HepG2 (cell line): Measurements from ENCODE around the gene DNAAF8. TPM values are rescaled to one million over a fixed set of nuclear protein-coding genes. Genes with fewer than 3 reads are reported as not detected.

Experiments
- ATAC-seq: fragments of 200-7000 bp; cut with Tn5 transposase; 3 replicates; pipeline ENCODE4 v1.9.1; 2020; ENCODE audit warnings: mild to moderate bottlenecking, moderate library complexity
- Bru-seq: library from RNA; stranded (reverse); fragments of 400-500 nt; gene quantifications from one replicate; lab custom pipeline; 2021; lab: Mats Ljungman, UMichigan
- BruChase-seq, 2 experiments: library from RNA; stranded (reverse); fragments of 400-500 nt; gene quantifications; one replicate each; lab custom pipeline; 2021; lab: Mats Ljungman, UMichigan
- BruUV-seq: library from RNA; stranded (reverse); fragments of 400-500 nt; replicated peaks from 2 replicates; lab custom pipeline; 2021; lab: Mats Ljungman, UMichigan
- CTCF ChIA-PET: fragments of 300-600 bp; formaldehyde crosslinking; extraction: SDS; loops from one replicate; lab custom pipeline; 2021; ENCODE audit warnings: low total read pairs, inconsistent platforms, low intra/inter-chr PET ratio; lab: Yijun Ruan, JAX
- POLR2A ChIA-PET: fragments of 350-600 bp; sonication (Branson Sonifier 250); formaldehyde crosslinking; loops from one replicate; lab custom pipeline; 2020; ENCODE audit warnings: antibody characterized with exemption, inconsistent platforms; lab: Yijun Ruan, JAX
- DNase-seq: peaks from one replicate; pipeline ENCODE4 v3.0.0-alpha.2; 2015; ENCODE audit warnings: low spot score
- FAIRE-seq: peaks from 3 replicates; lab custom pipeline; 2011; peaks lifted over from hg19 to GRCh38; lab: Jason Lieb, UNC
- H2AFZ ChIP-seq: one replicate; pipeline ENCODE4 v1.6.1; 2011; ENCODE audit warnings: low read length, inconsistent platforms
- H3K27ac ChIP-seq: fragments of 300-600 bp; 3 replicates; pipeline ENCODE4 v1.8.0; 2011; ENCODE audit warnings: mixed run types, mild to moderate bottlenecking, mixed read lengths, low read length, inconsistent platforms; ENCODE audit not compliant: insufficient read depth; ENCODE audit errors: extremely low read length
- H3K27me3 ChIP-seq, 2 experiments: fragments of 200-600 bp in 1 of 2; 2 replicates in 1 of 2; 3 replicates in 1 of 2; pipeline versions ENCODE4 v1.6.0 to v1.8.0; 2011; ENCODE audit warnings: low read length in 2 of 2, mild to moderate bottlenecking in 2 of 2, moderate library complexity in 2 of 2, inconsistent platforms in 1 of 2; ENCODE audit not compliant: insufficient read depth in 2 of 2, control insufficient read depth in 1 of 2
- H3K36me3 ChIP-seq, 2 experiments: fragments of 200-600 bp in 1 of 2; replicated peaks in 1 of 2; 2 replicates in 1 of 2; 3 replicates in 1 of 2; pipeline versions ENCODE4 v1.5.1 to v1.8.0; 2011; ENCODE audit warnings: low read length in 2 of 2, inconsistent platforms in 1 of 2; ENCODE audit not compliant: insufficient read depth in 2 of 2, control insufficient read depth in 1 of 2
- H3K4me1 ChIP-seq: 2 replicates; pipeline ENCODE4 v1.5.1; 2012; ENCODE audit warnings: low read length, inconsistent platforms; ENCODE audit not compliant: insufficient read depth
- H3K4me2 ChIP-seq: 2 replicates; pipeline ENCODE4 v1.6.0; 2011; ENCODE audit warnings: low read depth, low read length, inconsistent platforms
- H3K4me3 ChIP-seq, 3 experiments: fragments of 200-600 bp in 1 of 3; sonication (generic), shearing (Covaris generic) in 1 of 3; replicated peaks in 1 of 3; 2 replicates each; pipeline ENCODE4 v1.5.1; 2011 to 2016; ENCODE audit warnings: low read length in 3 of 3, inconsistent platforms in 2 of 3, low read depth in 2 of 3, mild to moderate bottlenecking in 2 of 3, control low read depth in 1 of 3, mixed read lengths in 1 of 3; ENCODE audit not compliant: insufficient read depth in 1 of 3
- H3K79me2 ChIP-seq: one replicate; pipeline ENCODE4 v1.6.1; 2011; ENCODE audit warnings: low read length, inconsistent platforms; ENCODE audit not compliant: insufficient read depth
- H3K9ac ChIP-seq: 2 replicates; pipeline ENCODE4 v1.6.0; 2011; ENCODE audit warnings: mild to moderate bottlenecking, low read depth, low read length, inconsistent platforms; ENCODE audit not compliant: insufficient read depth
- H3K9me3 ChIP-seq: 2 replicates; pipeline ENCODE4 v1.5.1; 2012; ENCODE audit warnings: mild to moderate bottlenecking, low read length
- H4K20me1 ChIP-seq: 2 replicates; pipeline ENCODE4 v1.6.0; 2011; ENCODE audit warnings: inconsistent platforms, mild to moderate bottlenecking, low read length, moderate library complexity; ENCODE audit not compliant: insufficient read depth
- ARHGAP35 ChIP-seq: sonication (generic); formaldehyde crosslinking; IDR thresholded peaks from 2 replicates; pipeline ENCODE4 v1.9.0; 2022; ENCODE audit warnings: mild to moderate bottlenecking, inconsistent platforms, moderate library complexity, missing genetic modification reagents, borderline replicate concordance
- ELF1 ChIP-seq: sonication (generic); formaldehyde crosslinking; IDR thresholded peaks from 2 replicates; pipeline ENCODE4 v1.4.0; 2020; ENCODE audit warnings: missing genetic modification reagents
- KMT2B ChIP-seq: IDR thresholded peaks from 2 replicates; pipeline ENCODE4 v1.6.1; 2016; ENCODE audit warnings: missing genetic modification reagents, missing compliant biosample characterization
- MAFG ChIP-seq: sonication (generic); formaldehyde crosslinking; IDR thresholded peaks from 2 replicates; pipeline ENCODE4 v1.5.1; 2020; ENCODE audit warnings: mild to moderate bottlenecking, missing genetic modification reagents
- MEIS1 ChIP-seq: sonication (generic); formaldehyde crosslinking; IDR thresholded peaks from 2 replicates; pipeline ENCODE4 v1.9.0; 2021; ENCODE audit warnings: mild to moderate bottlenecking, missing genetic modification reagents, moderate library complexity, borderline replicate concordance
- NFIB ChIP-seq: sonication (generic); formaldehyde crosslinking; IDR thresholded peaks from 2 replicates; pipeline ENCODE4 v1.9.0; 2021; ENCODE audit warnings: missing genetic modification reagents, mild to moderate bottlenecking, borderline replicate concordance
- NFKB2 ChIP-seq: sonication (generic); formaldehyde crosslinking; IDR thresholded peaks from 2 replicates; pipeline ENCODE4 v1.4.0; 2020; ENCODE audit warnings: missing genetic modification reagents, borderline replicate concordance
- PITX1 ChIP-seq: sonication (generic); formaldehyde crosslinking; IDR thresholded peaks from 2 replicates; pipeline ENCODE4 v1.5.1; 2020; ENCODE audit warnings: mild to moderate bottlenecking, missing genetic modification reagents
- PLRG1 ChIP-seq: fragments of 450-650 bp; conservative IDR thresholded peaks from 2 replicates; pipeline ENCODE4 v1.6.1; 2016
- SMARCE1 ChIP-seq: fragments of 450-650 bp; IDR thresholded peaks from 2 replicates; pipeline ENCODE4 v1.6.1; 2017; ENCODE audit warnings: borderline replicate concordance
- TAF15 ChIP-seq: fragments of 200-400 bp; formaldehyde crosslinking; IDR thresholded peaks from one replicate; pipeline ENCODE4 v1.6.1; 2018; ENCODE audit warnings: mild to moderate bottlenecking, low read depth, low read length; ENCODE audit not compliant: poor library complexity, severe bottlenecking
- TBX3 ChIP-seq: fragments of 450-650 bp; IDR thresholded peaks from 2 replicates; pipeline ENCODE4 v1.6.1; 2017; ENCODE audit warnings: antibody characterized with exemption, mild to moderate bottlenecking, inconsistent platforms, borderline replicate concordance
- XRCC5 ChIP-seq: fragments of 200-400 bp; formaldehyde crosslinking; optimal IDR thresholded peaks from 2 replicates; pipeline ENCODE3; 2017; ENCODE audit warnings: mild to moderate bottlenecking, low read length
- ZBTB7B ChIP-seq: sonication (generic); formaldehyde crosslinking; IDR thresholded peaks from 2 replicates; pipeline ENCODE4 v1.4.0; 2020; ENCODE audit warnings: missing genetic modification reagents
- ZFP36L1 ChIP-seq: sonication (generic); formaldehyde crosslinking; IDR thresholded peaks from 2 replicates; pipeline ENCODE4 v1.8.0; 2022; ENCODE audit warnings: mild to moderate bottlenecking, missing genetic modification reagents, moderate library complexity
- ZKSCAN8 ChIP-seq: IDR thresholded peaks from 2 replicates; pipeline ENCODE4 v1.6.1; 2016; ENCODE audit warnings: borderline replicate concordance, missing genetic modification reagents, missing compliant biosample characterization
- ZNF354B ChIP-seq: sonication (generic); formaldehyde crosslinking; IDR thresholded peaks from 2 replicates; pipeline ENCODE4 v1.8.0; 2022; ENCODE audit warnings: mild to moderate bottlenecking, missing genetic modification reagents
- ZNF501 ChIP-seq: sonication (generic); formaldehyde crosslinking; IDR thresholded peaks from 2 replicates; pipeline ENCODE4 v1.5.1; 2020; ENCODE audit warnings: mild to moderate bottlenecking, moderate library complexity, missing genetic modification reagents
- ZNF614 ChIP-seq: IDR thresholded peaks from 2 replicates; pipeline ENCODE4 v1.6.1; 2018; ENCODE audit warnings: missing biosample characterization, missing genetic modification reagents, inconsistent platforms, borderline replicate concordance
- ZNF672 ChIP-seq: sonication (generic); formaldehyde crosslinking; IDR thresholded peaks from 2 replicates; pipeline ENCODE4 v1.8.1; 2022; ENCODE audit warnings: missing genetic modification reagents
- ZSCAN12 ChIP-seq: sonication (generic); formaldehyde crosslinking; IDR thresholded peaks from 2 replicates; pipeline ENCODE4 v1.9.0; 2021; ENCODE audit warnings: mild to moderate bottlenecking, missing genetic modification reagents
- WGBS: methylation state at CpG from one replicate; pipeline ENCODE4 v1.1.6; 2017; ENCODE audit warnings: low lambda C conversion rate; 5-methylcytosine and 5-hydroxymethylcytosine counted together
- in situ Hi-C: cut with HindIII; loops from 2 replicates; pipeline ENCODE4 v1.10.0; 2017; ENCODE audit warnings: low pct_unique_long_range_greater_than_20kb; ENCODE audit not compliant: extremely low pct_ligation_motif_present
- intact Hi-C: fragments of 100-400 bp; cut with micrococcal nuclease; formaldehyde crosslinking; loops from one replicate; pipeline ENCODE4 v1.10.0; 2022; ENCODE audit not compliant: unreplicated experiment
- long read RNA-seq, 2 experiments: library from RNA in 1 of 2; library from polyadenylated mRNA in 1 of 2; stranded (forward) in 1 of 2; unstranded in 1 of 2; transcript quantifications; one replicate each; pipeline ENCODE4 v2.0.0, GENCODE V29; 2019 to 2022
- polyA minus RNA-seq, 3 experiments: library from RNA; depleted of rRNA, polyadenylated mRNA; stranded (reverse); fragments of >200 nt; gene quantifications; 2 replicates each; pipeline ENCODE4 v1.2.3, GENCODE V29; 2011; ENCODE audit warnings: low replicate concordance in 1 of 3
- polyA plus RNA-seq, 8 experiments: library from polyadenylated mRNA; depleted of rRNA in 3 of 8; stranded (reverse) in 7 of 8; unstranded in 1 of 8; fragments of >200 nt; fragmentation: Illumina TruSeq in 4 of 8; extraction: Trizol in 4 of 8; gene quantifications; 2 replicates each; pipeline versions ENCODE4 v1.2.1 to v1.2.3, GENCODE V29; 2011 to 2016; ENCODE audit warnings: low read depth in 4 of 8, missing spikeins in 1 of 8, mixed read lengths in 1 of 8; ENCODE audit not compliant: insufficient read depth in 1 of 8
- total RNA-seq, 5 experiments: library from RNA; depleted of rRNA; stranded (reverse); fragments of >200 nt; fragmentation: Illumina TruSeq; extraction: Trizol; gene quantifications; 2 replicates each; pipeline ENCODE4 v1.2.3, GENCODE V29; 2016; ENCODE audit warnings: low read depth in 1 of 5

DNAAF8 gene
- 0.38 and 0.44 TPM in 2 replicates for total RNA-seq (2016; rRNA removed; fragmentation: Illumina TruSeq; extraction: Trizol)
- total RNA-seq (2016; cell fraction: cytosol; rRNA removed; fragmentation: Illumina TruSeq; extraction: Trizol; ENCODE audit: low read depth): 0.44 and 0.81 TPM in 2 replicates
- 0.15 TPM in 1 of 2 replicates, not detected in the other for total RNA-seq (2016; cell fraction: insoluble cytoplasmic fraction; rRNA removed; fragmentation: Illumina TruSeq; extraction: Trizol)
- total RNA-seq (2016; cell fraction: membrane; rRNA removed; fragmentation: Illumina TruSeq; extraction: Trizol): 0.14 and 0.65 TPM in 2 replicates
- total RNA-seq (2016; cell fraction: nucleus; rRNA removed; fragmentation: Illumina TruSeq; extraction: Trizol): 0.31 TPM in 1 of 2 replicates, not detected in the other
- polyA plus RNA-seq (2011; rRNA removed): 0.27 TPM in 1 of 2 replicates, not detected in the other
- polyA plus RNA-seq (2011; cell fraction: cytosol; rRNA removed): 0.03 and 0.16 TPM in 2 replicates
- not detected in 2 replicates for polyA plus RNA-seq (2011; cell fraction: nucleus; rRNA removed)
- polyA plus RNA-seq (2012): 0.12 and 0.21 TPM in 2 replicates
- 0.15 and 0.24 TPM in 2 replicates for polyA plus RNA-seq (2016; cell fraction: cytosol; fragmentation: Illumina TruSeq; extraction: Trizol; ENCODE audit: low read depth)
- 0.34 and 0.57 TPM in 2 replicates for polyA plus RNA-seq (2016; cell fraction: insoluble cytoplasmic fraction; fragmentation: Illumina TruSeq; extraction: Trizol; ENCODE audit: low read depth)
- 0.17 and 0.40 TPM in 2 replicates for polyA plus RNA-seq (2016; cell fraction: membrane; fragmentation: Illumina TruSeq; extraction: Trizol; ENCODE audit: low read depth)
- polyA plus RNA-seq (2016; cell fraction: nucleus; fragmentation: Illumina TruSeq; extraction: Trizol; ENCODE audit: insufficient read depth, low read depth): not detected in 2 replicates
- polyA minus RNA-seq (2011; rRNA and poly(A)+ RNA removed; ENCODE audit: low replicate concordance): 0.70 TPM in 1 of 2 replicates, not detected in the other
- not detected in 2 replicates for polyA minus RNA-seq (2011; cell fraction: cytosol; rRNA and poly(A)+ RNA removed)
- polyA minus RNA-seq (2011; cell fraction: nucleus; rRNA and poly(A)+ RNA removed): 0.50 TPM in 1 of 2 replicates, not detected in the other
- Bru-seq, nascent RNA: percentile 16 among the genes with signal in this experiment
- percentile 13 among the genes with signal in this experiment for BruChase-seq, experiment 1, labeled RNA remaining after a 6-hour chase
- not detected for BruChase-seq, experiment 2, labeled RNA remaining after a 2-hour chase
- long read RNA-seq, experiment 1, partial matches to known transcripts: 0 of 2 reads
- long read RNA-seq, experiment 1, other reads (novel, unspliced or antisense): 2 of 2 reads
- long read RNA-seq, experiment 2, partial matches to known transcripts: 1 of 1 reads
- long read RNA-seq, experiment 2, other reads (novel, unspliced or antisense): 0 of 1 reads

- 2% methylated on average over 38 of the region's 70 CpGs for WGBS
- peak; percentile 96 for DNase-seq
- peak within 1 kb of the TSS; percentile 91 for H2AFZ ChIP-seq
- H3K4me3 ChIP-seq: peak within 1 kb of the TSS; percentile 98 to 100 (median 100)
- no TSS peak for BruUV-seq
- intact Hi-C loops (loop anchor here (5.0 kb wide), 1 partner anchor 68 kb away; the partner anchor contains the start of gene ROGDI), in situ Hi-C loops (no loop called here)
- ChIA-PET POLR2A (interaction anchor here (0.9 to 3.1 kb wide), 21 partner anchors 17 to 364 kb away, joined by 3 to 40 read pairs (median 4); partner anchors contain the start of genes EEF2KMT, GLYR1, NUDT16L1 and ROGDI), CTCF (no interaction called here)
- peak within 1 kb of the TSS; percentile 95 for H3K9ac ChIP-seq
- H3K4me1 ChIP-seq: peaks cover 20% of the 10 kb centered on the region
- peak within 1 kb of the TSS; percentile 80 for H3K27ac ChIP-seq
- no peaks in the 10 kb centered on the region; a peak in 2 of 5 replicates for H3K27me3 ChIP-seq
- peak; percentile 96 for ATAC-seq
- peaks cover 21% of the 10 kb centered on the region for H3K79me2 ChIP-seq
- peaks cover 2 to 10% of the 10 kb centered on the region in 2 experiments; a peak in 2 of 5 replicates for H3K36me3 ChIP-seq
- H3K4me2 ChIP-seq: peak within 1 kb of the TSS; percentile 99
- H4K20me1 ChIP-seq: no peaks in the 10 kb centered on the region
- peak; percentile 86 for FAIRE-seq
- no peaks in the 10 kb centered on the region for H3K9me3 ChIP-seq
- peak; percentile 79 for TF ChIP-seq ELF1 (CRISPR knock-in tag)
- TF ChIP-seq PLRG1: no peak
- no peak for TF ChIP-seq MEIS1
- no peak for TF ChIP-seq ZNF354B
- no peak for TF ChIP-seq PITX1 (CRISPR knock-in tag)
- no peak; the same call in 1 of the 2 replicates for TF ChIP-seq ARHGAP35 (CRISPR knock-in tag)
- no peak for TF ChIP-seq NFIB (CRISPR knock-in tag)
- peak; percentile 72 for TF ChIP-seq ZSCAN12 (CRISPR knock-in tag)
- TF ChIP-seq KMT2B (CRISPR knock-in tag): peak; percentile 94
- TF ChIP-seq NFKB2: 0 out of 2 replicates have a peak, but pooled peaks have one; percentile 61
- TF ChIP-seq TBX3: no peak
- TF ChIP-seq ZNF614: no peak
- no peak for TF ChIP-seq ZKSCAN8 (CRISPR knock-in tag)
- TF ChIP-seq ZBTB7B (CRISPR knock-in tag): peak; percentile 42; the same call in 1 of the 2 replicates
- TF ChIP-seq MAFG (CRISPR knock-in tag): no peak
- no peak for TF ChIP-seq SMARCE1
- TF ChIP-seq ZNF672: no peak
- peak; percentile 52; the same call in 1 of the 2 replicates for TF ChIP-seq ZNF501
- TF ChIP-seq TAF15: peak; percentile 35
- TF ChIP-seq ZFP36L1: peak; percentile 72; the same call in 1 of the 2 replicates
- no peak for TF ChIP-seq XRCC5
These were observed at the start of gene DNAAF8, which contains the start of gene ANKS3 for GRCh38 chr16:4734063-4734729. TSS of gene DNAAF8 (plus strand) at chr16:4734537. CDS start at chr16:4736515, 1,978 bp downstream. TSS of gene ANKS3 (minus strand) at chr16:4734271. CDS start at chr16:4730149, 4,122 bp downstream.
